Measurements from ENCODE around the gene ZNF235.
"Not testable (repeated sequence)": the region's sequence is repeated elsewhere in the genome, so short reads cannot be mapped to it uniquely, and the experiment has no call there.

Gene ZNF235

DNA sequence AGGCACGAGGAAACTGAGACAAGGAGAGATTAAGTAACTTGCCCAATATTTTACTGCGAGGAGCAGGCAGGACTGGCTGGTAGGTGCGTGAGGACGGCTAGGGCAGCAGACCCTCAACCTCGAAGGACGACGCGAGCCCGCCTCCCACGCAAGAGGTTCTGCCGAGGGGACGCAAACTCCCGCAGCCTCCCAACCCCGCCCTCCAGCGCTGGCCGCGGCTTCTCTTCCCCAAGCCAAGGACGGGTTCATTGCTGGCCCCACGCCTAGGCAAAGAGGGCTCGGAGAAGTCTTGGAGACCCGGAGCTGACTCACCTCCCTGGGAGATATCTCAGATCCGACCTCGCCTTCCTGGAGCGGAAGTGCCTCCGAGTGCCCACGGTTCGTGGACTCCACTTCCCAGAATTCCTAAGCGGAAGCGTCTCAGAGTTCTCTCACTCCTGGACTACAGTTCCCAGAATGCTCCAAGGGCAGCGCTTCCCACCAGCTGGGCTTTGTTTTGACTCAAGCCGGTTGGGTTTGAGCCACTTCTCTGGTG is at the start of gene ZNF235:
Gene ZNF235, minus strand, starts transcription at position 367 of the 535 bp plus-strand sequence. CDS start 1,621 bp downstream, outside the sequence.
- Mint-ChIP-seq H3K27me3 (peaks cover 4% of the 10 kb centered on the region), H3K36me3 (ENCODE audit: low read depth) (peaks cover 51% of the 10 kb centered on the region), H3K9me3 (peaks cover 30% of the 10 kb centered on the region), H3K4me3 (peak within 1 kb of the TSS; percentile 85), H3K4me1 (ENCODE audit: low read depth) (peaks cover 30% of the 10 kb centered on the region), H3K27ac (peak within 1 kb of the TSS; percentile 85)
- peak; percentile 80 for DNase-seq

DNA sequence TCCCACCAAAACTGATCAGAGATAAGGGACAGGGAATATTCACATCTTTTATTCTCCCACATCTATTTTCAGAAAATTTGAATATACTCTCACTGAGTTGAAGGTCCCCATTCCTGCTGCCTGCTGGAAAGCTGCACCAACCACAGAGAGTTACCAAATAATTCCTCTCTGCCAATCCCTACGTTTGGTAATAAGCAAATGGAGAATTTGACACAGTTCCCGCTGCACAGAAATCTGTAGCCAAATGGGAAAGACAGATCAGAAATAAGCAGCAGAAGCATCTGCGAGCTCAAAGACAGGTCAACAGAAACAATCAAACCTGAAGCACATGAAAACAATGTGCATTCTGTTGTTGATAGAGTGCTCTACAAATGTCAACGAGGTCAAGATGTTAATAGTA is 41.7 kb upstream of the ZNF235 start:
- DNase-seq = no peak
- H3K4me1 Mint-ChIP-seq (ENCODE audit: low read depth) = no peaks in the 10 kb centered on the region
- H3K36me3 Mint-ChIP-seq (ENCODE audit: low read depth) = peaks cover 3% of the 10 kb centered on the region
- H3K27ac Mint-ChIP-seq = no peak overlapping the region
- H3K27me3 Mint-ChIP-seq = no peaks in the 10 kb centered on the region
- H3K4me3 Mint-ChIP-seq = no peak overlapping the region
- peaks cover 34% of the 10 kb centered on the region for H3K9me3 Mint-ChIP-seq

DNA sequence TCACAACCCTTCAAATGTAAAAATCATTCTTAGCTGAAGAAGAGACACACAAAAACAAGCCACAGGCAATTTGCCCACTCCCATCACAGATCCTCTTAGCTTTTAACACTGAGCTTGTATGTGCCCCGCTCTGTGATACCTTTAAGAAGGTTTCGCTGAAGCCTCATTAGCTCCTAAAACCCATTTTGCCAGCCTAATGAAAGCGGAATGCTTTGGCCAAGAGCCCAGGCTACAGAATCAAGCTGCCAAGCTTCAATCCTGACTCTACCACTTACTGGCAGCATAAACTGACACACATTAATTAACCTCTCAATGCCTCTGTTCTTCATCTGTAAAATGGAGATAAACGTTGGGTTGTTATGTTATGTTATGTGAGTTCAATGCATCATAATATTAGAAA is 41.1 kb upstream of the ZNF235 start:
- no peak for DNase-seq
- no peaks in the 10 kb centered on the region for H3K4me1 Mint-ChIP-seq (ENCODE audit: low read depth)
- H3K27me3 Mint-ChIP-seq = no peaks in the 10 kb centered on the region
- no peak overlapping the region for H3K4me3 Mint-ChIP-seq
- H3K36me3 Mint-ChIP-seq (ENCODE audit: low read depth) = peaks cover 3% of the 10 kb centered on the region
- no peak overlapping the region for H3K27ac Mint-ChIP-seq
- peaks cover 36% of the 10 kb centered on the region for H3K9me3 Mint-ChIP-seq

DNA sequence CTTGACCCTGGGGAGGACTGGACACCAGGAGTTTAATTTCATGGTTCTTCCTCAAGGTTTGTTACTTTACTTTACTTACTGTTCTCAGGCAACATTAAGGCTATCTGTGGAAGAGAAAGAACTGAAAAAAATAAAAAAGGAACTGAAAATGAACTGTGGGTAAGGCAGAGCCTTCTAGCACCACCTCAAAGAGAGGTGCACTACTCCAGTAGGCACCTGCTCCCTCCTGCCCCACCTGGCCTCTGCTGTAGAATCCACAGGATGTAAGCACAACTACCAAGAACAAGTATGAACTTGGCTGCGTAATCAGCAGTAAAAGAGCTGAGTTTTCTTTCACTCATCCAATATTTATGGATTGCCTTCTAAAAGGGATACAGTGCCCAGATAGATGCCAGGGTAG is 39.4 kb upstream of the ZNF235 start:
- H3K27me3 Mint-ChIP-seq = no peaks in the 10 kb centered on the region
- H3K36me3 Mint-ChIP-seq (ENCODE audit: low read depth) = peaks cover 3% of the 10 kb centered on the region
- no peak overlapping the region for H3K4me3 Mint-ChIP-seq
- H3K4me1 Mint-ChIP-seq (ENCODE audit: low read depth) = no peaks in the 10 kb centered on the region
- H3K9me3 Mint-ChIP-seq = peaks cover 27% of the 10 kb centered on the region
- no peak for DNase-seq
- no peak overlapping the region for H3K27ac Mint-ChIP-seq

GRCh38 chr19:44341794-44342193 is 37.0 kb upstream of the ZNF235 start:
- Mint-ChIP-seq H3K4me1 (ENCODE audit: low read depth) (no peaks in the 10 kb centered on the region), H3K9me3 (peaks cover 33% of the 10 kb centered on the region), H3K4me3 (no peak overlapping the region), H3K36me3 (ENCODE audit: low read depth) (peaks cover 2% of the 10 kb centered on the region), H3K27ac (no peak overlapping the region), H3K27me3 (no peaks in the 10 kb centered on the region)
- DNase-seq = no peak

GRCh38 chr19:44334639-44335038 is 29.8 kb upstream of the ZNF235 start:
- H3K27ac Mint-ChIP-seq; H3K4me3 Mint-ChIP-seq; DNase-seq; H3K27me3 Mint-ChIP-seq; H3K4me1 Mint-ChIP-seq (ENCODE audit: low read depth): not testable (repeated sequence)
- Mint-ChIP-seq H3K9me3 (peaks cover 56% of the 10 kb centered on the region), H3K36me3 (ENCODE audit: low read depth) (peaks cover 36% of the 10 kb centered on the region)

GRCh38 chr19:44332145-44332544 is 27.3 kb upstream of the ZNF235 start:
- peaks cover 34% of the 10 kb centered on the region for H3K36me3 Mint-ChIP-seq (ENCODE audit: low read depth)
- no peaks in the 10 kb centered on the region for H3K27me3 Mint-ChIP-seq
- H3K4me3 Mint-ChIP-seq = no peak overlapping the region
- no peak for DNase-seq
- H3K9me3 Mint-ChIP-seq = peaks cover 64% of the 10 kb centered on the region
- H3K4me1 Mint-ChIP-seq (ENCODE audit: low read depth) = no peaks in the 10 kb centered on the region
- no peak overlapping the region for H3K27ac Mint-ChIP-seq

- Mint-ChIP-seq H3K27me3 (peaks cover 22% of the 10 kb centered on the region), H3K4me1 (ENCODE audit: low read depth) (no peaks in the 10 kb centered on the region), H3K4me3 (no peak overlapping the region), H3K9me3 (peaks cover 48% of the 10 kb centered on the region), H3K27ac (no peak overlapping the region), H3K36me3 (ENCODE audit: low read depth) (peaks cover 2% of the 10 kb centered on the region)
- no peak for DNase-seq
Observed at GRCh38 chr19:44315883-44316282, 11.1 kb upstream of the ZNF235 start.

GRCh38 chr19:44313231-44313630 is 8.4 kb upstream of the ZNF235 start:
- Mint-ChIP-seq H3K27ac (no peak overlapping the region), H3K27me3 (peaks cover 30% of the 10 kb centered on the region), H3K36me3 (ENCODE audit: low read depth) (peaks cover 2% of the 10 kb centered on the region), H3K9me3 (peaks cover 42% of the 10 kb centered on the region), H3K4me1 (ENCODE audit: low read depth) (no peaks in the 10 kb centered on the region), H3K4me3 (no peak overlapping the region)
- DNase-seq = no peak

DNA sequence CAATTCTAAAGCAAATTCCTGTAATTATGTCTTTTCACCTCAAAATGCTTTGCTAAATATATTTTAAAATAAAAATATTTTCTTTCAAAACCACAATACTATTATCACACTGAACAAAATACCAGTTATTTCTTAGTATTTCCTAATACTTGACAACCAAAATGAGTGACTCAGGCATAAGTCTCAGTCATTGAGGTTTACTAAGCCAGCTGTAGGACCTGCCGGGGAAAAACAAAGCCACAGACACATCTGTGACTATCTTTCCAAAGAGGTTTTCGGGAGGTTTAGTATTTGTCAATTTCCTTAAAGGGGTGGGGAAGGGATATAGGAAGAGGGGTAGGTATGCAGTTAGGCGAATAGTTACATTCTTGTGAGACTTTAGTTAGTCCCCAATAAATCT is 3.2 kb upstream of the ZNF235 start:
- Mint-ChIP-seq H3K4me1 (ENCODE audit: low read depth) (peaks cover 26% of the 10 kb centered on the region), H3K27ac (no peak overlapping the region), H3K9me3 (peaks cover 34% of the 10 kb centered on the region), H3K4me3 (no peak overlapping the region), H3K27me3 (peaks cover 12% of the 10 kb centered on the region), H3K36me3 (ENCODE audit: low read depth) (peaks cover 25% of the 10 kb centered on the region)
- DNase-seq = no peak

DNA sequence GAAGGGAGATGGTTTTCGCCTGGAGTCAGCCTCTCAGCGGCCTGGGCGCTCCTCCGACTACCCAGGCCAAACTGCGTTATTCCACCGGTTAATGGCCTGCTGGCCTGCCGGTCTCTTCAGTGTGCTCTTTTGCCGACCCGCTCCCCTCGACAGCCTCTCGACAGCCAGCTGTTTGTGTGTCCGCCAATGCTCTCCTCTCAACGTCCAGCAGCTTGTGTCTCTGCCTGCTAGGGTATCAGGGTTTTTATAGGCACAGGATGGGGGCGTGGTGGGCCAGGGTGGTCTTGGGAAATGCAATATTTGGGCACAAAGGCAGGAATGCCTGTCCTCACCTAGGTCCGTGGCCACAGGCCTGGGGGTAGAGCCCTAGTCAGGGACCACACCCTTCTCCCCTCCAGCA is 1.5 kb upstream of the ZNF235 start:
- peaks cover 35% of the 10 kb centered on the region for H3K36me3 Mint-ChIP-seq (ENCODE audit: low read depth)
- H3K4me3 Mint-ChIP-seq = no peak overlapping the region
- H3K4me1 Mint-ChIP-seq (ENCODE audit: low read depth) = peaks cover 30% of the 10 kb centered on the region
- no peak overlapping the region for H3K27ac Mint-ChIP-seq
- peaks cover 32% of the 10 kb centered on the region for H3K9me3 Mint-ChIP-seq
- H3K27me3 Mint-ChIP-seq = peaks cover 9% of the 10 kb centered on the region
- no peak for DNase-seq

DNA sequence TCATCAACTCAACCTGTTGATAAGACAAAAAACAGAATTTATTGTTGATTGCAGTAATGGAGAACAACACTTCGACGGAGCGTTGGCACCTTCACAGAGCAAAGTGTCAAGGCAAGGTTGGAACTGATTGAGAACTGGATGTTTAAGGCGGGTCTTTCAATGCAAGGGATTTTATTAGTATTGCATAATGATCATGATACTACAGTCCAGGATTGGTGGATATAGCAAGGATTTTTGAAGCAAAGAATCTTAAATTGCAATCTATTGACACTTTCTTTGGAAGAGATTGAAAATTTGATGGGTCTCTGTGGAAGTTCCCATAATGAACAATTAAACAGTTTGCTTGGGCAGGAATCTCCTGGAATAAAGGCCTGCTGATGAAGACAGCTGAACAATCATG is 632 bp upstream of the ZNF235 start:
- peak overlapping the region; percentile 85 for H3K4me3 Mint-ChIP-seq
- H3K27ac Mint-ChIP-seq = no peak overlapping the region
- peaks cover 44% of the 10 kb centered on the region for H3K36me3 Mint-ChIP-seq (ENCODE audit: low read depth)
- H3K27me3 Mint-ChIP-seq = peaks cover 4% of the 10 kb centered on the region
- peaks cover 30% of the 10 kb centered on the region for H3K4me1 Mint-ChIP-seq (ENCODE audit: low read depth)
- peaks cover 28% of the 10 kb centered on the region for H3K9me3 Mint-ChIP-seq
- no peak for DNase-seq

- H3K4me1 Mint-ChIP-seq (ENCODE audit: low read depth) = peaks cover 30% of the 10 kb centered on the region
- H3K4me3 Mint-ChIP-seq = peak overlapping the region; percentile 85
- H3K27me3 Mint-ChIP-seq = peaks cover 4% of the 10 kb centered on the region
- DNase-seq = no peak
- H3K36me3 Mint-ChIP-seq (ENCODE audit: low read depth) = peaks cover 58% of the 10 kb centered on the region
- H3K9me3 Mint-ChIP-seq = peaks cover 34% of the 10 kb centered on the region
- peak overlapping the region; percentile 85 for H3K27ac Mint-ChIP-seq
Observed at GRCh38 chr19:44303976-44304568, 753 bp downstream of the ZNF235 start.

DNA sequence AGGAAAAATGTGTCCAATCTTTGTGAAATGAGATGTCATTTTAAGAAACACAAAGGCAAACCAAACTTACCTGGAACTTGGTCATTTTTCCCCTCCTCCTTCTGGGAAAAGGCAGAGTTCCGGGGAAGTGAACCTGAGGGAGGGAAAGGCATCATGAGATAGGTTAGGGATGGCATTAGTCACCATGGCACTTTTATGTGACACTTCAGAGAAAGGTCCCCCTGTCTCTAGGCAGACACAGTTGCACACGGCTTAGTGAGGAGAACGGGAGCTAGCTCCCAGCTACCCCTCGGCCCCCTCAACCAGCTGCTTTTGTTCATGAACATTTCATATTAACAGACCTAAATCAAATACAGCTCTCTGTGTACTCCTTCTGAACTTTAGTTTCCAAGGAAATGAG is 1.5 kb downstream of the ZNF235 start:
- peak overlapping the region; percentile 85 for H3K4me3 Mint-ChIP-seq
- H3K9me3 Mint-ChIP-seq = peaks cover 33% of the 10 kb centered on the region
- H3K4me1 Mint-ChIP-seq (ENCODE audit: low read depth) = peaks cover 30% of the 10 kb centered on the region
- no peak for DNase-seq
- H3K27ac Mint-ChIP-seq = no peak overlapping the region
- H3K27me3 Mint-ChIP-seq = no peaks in the 10 kb centered on the region
- peaks cover 65% of the 10 kb centered on the region for H3K36me3 Mint-ChIP-seq (ENCODE audit: low read depth)

DNA sequence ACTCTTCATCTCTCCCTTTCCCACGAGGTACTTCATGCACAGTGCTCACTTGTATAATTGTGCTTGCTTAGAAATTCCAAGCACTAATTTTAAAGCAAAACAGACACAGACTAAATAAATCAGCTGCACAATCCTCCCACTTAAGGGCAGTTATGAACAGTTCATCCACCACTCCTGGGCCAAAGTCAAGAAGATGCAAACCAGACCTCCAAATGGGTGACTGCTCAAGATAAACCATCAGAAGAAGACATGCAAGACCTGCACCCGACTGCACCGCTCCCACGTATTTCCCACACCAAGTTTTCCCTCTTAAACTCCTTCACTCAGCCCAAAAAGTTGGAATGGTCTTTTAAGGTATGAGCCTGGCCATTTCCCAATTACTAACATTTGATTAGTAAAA is 19.9 kb downstream of the ZNF235 start:
- Mint-ChIP-seq H3K36me3 (ENCODE audit: low read depth) (peaks cover 78% of the 10 kb centered on the region), H3K9me3 (peaks cover 80% of the 10 kb centered on the region), H3K4me1 (ENCODE audit: low read depth) (no peaks in the 10 kb centered on the region), H3K4me3 (no peak overlapping the region), H3K27ac (no peak overlapping the region), H3K27me3 (no peaks in the 10 kb centered on the region)
- no peak for DNase-seq

All from activated T-cell treated with anti-CD3 and anti-CD28 coated beads, Interleukin-2, amount 50 U/mL, for 24 hours (primary cell).